Measurements from ENCODE around the gene AFTPH. TPM values are rescaled to one million over a fixed set of nuclear protein-coding genes. Genes with fewer than 3 reads are reported as not detected.

Gene AFTPH
- total and polyA plus RNA-seq, 12 donors = 7.9 to 22.3 (median 11.0) TPM

DNA sequence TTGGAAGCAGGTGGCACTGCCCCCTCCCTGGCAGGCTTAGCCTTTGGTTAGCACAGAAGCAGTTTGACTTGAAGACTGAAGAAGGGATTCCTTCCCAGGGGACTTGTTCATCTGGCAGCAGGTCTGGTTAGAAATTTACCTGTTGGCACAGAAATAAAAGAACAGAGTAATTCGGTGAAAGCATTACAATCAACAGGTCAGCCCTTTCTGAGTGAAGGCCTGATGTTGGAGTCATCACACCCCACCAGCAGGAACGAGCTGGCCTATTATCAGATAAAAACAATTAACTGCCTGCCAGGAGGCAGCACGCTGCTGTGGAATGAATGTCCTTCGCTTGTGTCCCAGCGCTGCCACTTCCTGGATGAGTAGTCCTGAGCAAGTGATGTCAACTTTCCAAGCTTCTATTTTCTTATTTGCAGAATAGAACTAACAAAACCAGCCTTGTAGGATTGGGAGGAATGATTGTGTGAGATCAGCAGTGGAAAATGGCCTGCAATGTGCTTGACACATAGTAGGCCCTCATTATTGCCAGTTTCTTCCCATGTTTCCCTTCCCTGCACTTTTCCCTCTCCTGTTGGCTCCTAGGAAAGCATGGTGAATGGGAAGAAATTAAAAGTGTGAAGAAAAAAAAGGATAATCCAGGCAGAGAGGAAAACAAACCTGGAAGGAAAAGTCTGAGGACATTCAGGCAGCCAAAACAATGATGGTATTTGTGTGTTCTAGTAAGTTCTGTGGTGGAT is 41.2 kb upstream of the AFTPH start:
- H3K4me1 ChIP-seq = peaks cover 0 to 21% (median 6%) of the 10 kb centered on the region in 9 donors
- H3K4me3 ChIP-seq = no peak overlapping the region
- 26 to 42% methylated on average over 5 of the region's 5 CpGs for WGBS, 2 donors
- H3K27ac ChIP-seq = no peak overlapping the region
- no peak for TF ChIP-seq CTCF (IDR thresholded peaks at IDR 0.05)
- intact Hi-C loops (cut with DNase I) = loop anchor here in 2 of 10 donors (10.0 kb wide), 2 partner anchors 428 to 438 kb away; no protein-coding TSS in a partner anchor
- H3K36me3 ChIP-seq = no peaks in the 10 kb centered on the region
- no peak for DNase-seq
- peak in 3 of 8 donors; percentile 35 to 67 (median 59) for ATAC-seq
- H3K9me3 ChIP-seq = no peaks in the 10 kb centered on the region
- peaks cover 0 to 6% (median 0%) of the 10 kb centered on the region in 7 donors for H3K27me3 ChIP-seq

- Histone ChIP-seq H3K27me3 (peaks cover 0 to 6% (median 0%) of the 10 kb centered on the region in 7 donors), H3K27ac (no peak overlapping the region), H3K4me3 (no peak overlapping the region), H3K36me3 (no peaks in the 10 kb centered on the region), H3K4me1 (peaks cover 4 to 39% (median 21%) of the 10 kb centered on the region in 9 donors), H3K9me3 (no peaks in the 10 kb centered on the region)
- ATAC-seq (no peak), DNase-seq (no peak)
- intact Hi-C loops (cut with DNase I) = loop anchor here in 9 of 10 donors (5.0 to 10.0 kb wide), 6 partner anchors 138 to 441 kb away; no protein-coding TSS in a partner anchor
- no peak for TF ChIP-seq CTCF (IDR thresholded peaks at IDR 0.05)
- 70 to 77% methylated on average over 4 of the region's 4 CpGs for WGBS, 2 donors
Measured at GRCh38 chr2:64485331-64485730, 38.8 kb upstream of the AFTPH start.

- H3K9me3 ChIP-seq = no peaks in the 10 kb centered on the region
- TF ChIP-seq CTCF (IDR thresholded peaks at IDR 0.05) = no peak
- WGBS, 2 donors = 34 to 44% methylated on average over 8 of the region's 8 CpGs
- intact Hi-C loops (cut with DNase I) = loop anchor here in 9 of 10 donors (2.0 to 10.0 kb wide), 7 partner anchors 139 to 441 kb away; no protein-coding TSS in a partner anchor
- peak; percentile 24 to 31 for DNase-seq
- H3K4me3 ChIP-seq = no peak overlapping the region
- no peak overlapping the region for H3K27ac ChIP-seq
- H3K4me1 ChIP-seq = peaks cover 4 to 39% (median 21%) of the 10 kb centered on the region in 9 donors
- peak in 5 of 8 donors; percentile 24 to 87 (median 73) for ATAC-seq
- H3K36me3 ChIP-seq = no peaks in the 10 kb centered on the region
- H3K27me3 ChIP-seq = peaks cover 0 to 6% (median 0%) of the 10 kb centered on the region in 7 donors
Measured at GRCh38 chr2:64485961-64486360, 38.2 kb upstream of the AFTPH start.

DNA sequence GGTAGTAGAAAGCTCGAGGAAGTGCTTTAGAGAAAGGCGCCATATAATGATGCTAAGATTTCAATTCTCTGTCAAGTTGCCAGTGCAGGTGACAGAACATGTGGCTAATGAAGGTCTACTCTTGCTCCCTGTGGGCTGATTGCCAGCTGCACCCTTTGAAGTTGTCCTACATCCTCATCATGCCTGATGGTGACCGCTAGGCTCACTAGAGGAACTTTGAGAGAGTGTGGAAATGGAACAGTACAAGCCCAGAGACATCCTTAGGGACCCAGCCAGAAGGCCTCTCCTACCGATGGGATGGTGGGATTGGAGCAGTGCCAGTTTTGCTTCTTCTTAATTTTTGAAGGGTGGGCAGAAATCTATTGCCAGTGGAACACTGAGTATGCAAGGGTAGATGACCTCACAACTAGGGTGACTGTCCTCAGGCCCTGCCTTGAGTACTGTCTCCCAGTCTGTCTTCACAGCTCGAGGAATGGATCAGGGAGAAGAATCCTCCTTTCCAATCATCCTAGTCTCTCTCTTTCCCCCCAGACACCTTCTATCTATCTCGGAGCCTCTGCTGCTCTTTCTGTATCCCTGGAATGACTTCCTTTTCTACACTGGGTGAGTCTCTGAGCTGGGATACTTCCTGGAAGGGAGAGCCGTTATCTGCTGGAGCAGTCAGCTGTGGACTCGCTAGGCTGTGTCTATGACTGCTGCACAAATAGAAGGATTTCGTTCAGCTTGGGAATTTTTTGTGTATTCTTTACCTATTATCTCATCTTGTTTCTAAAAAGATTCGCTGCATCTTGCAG is 36.7 kb upstream of the AFTPH start:
- ATAC-seq (peak in 7 of 8 donors; percentile 23 to 73 (median 40)), DNase-seq (no peak)
- TF ChIP-seq CTCF (IDR thresholded peaks at IDR 0.05) = no peak
- intact Hi-C loops (cut with DNase I) = loop anchor here (1.0 to 10.0 kb wide), 10 partner anchors 140 to 443 kb away; no protein-coding TSS in a partner anchor
- no peak overlapping the region for H3K4me3 ChIP-seq
- H3K36me3 ChIP-seq = no peaks in the 10 kb centered on the region
- H3K9me3 ChIP-seq = no peaks in the 10 kb centered on the region
- H3K27ac ChIP-seq = peak overlapping the region in 1 of 10 donors; percentile 8
- peaks cover 0 to 6% (median 0%) of the 10 kb centered on the region in 7 donors for H3K27me3 ChIP-seq
- WGBS, 2 donors = 48 to 53% methylated on average over 10 of the region's 10 CpGs
- peaks cover 4 to 39% (median 21%) of the 10 kb centered on the region in 9 donors for H3K4me1 ChIP-seq

All from heart right ventricle (tissue), 16 donors.